ENCODE measurements around the gene LIN54. TPM values are rescaled to one million over a fixed set of nuclear protein-coding genes. Genes with fewer than 3 reads are reported as not detected.
A peak's percentile ranks its signal among the peaks of the same experiment; 100 is the strongest.

Gene LIN54
- polyA plus RNA-seq, 1 of the 3 experiments (the other 2 are of a cell fraction) = 6.4 TPM

DNA sequence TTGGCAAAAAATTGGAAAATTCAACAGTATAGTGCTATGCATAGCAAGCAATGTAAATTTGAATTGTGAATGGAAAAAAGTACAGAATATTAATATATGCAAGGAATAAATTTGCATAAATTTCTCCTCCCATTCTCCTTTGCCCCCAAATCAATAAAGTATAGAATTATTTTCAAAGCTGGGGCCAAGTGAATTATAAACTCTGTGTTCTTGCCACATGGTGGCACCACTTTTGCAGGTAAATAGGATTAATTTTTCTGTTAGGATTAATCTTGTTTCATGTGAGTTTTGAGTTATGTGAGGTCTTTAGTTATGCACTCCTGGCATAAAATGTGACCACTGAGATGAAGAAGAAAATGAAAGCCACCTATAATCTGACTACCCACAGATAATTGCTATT is 44.3 kb upstream of the LIN54 start:
- DNase-seq = peak; percentile 10
- CTCF ChIA-PET = interaction anchor here (0.6 to 1.0 kb wide), 4 partner anchors 9 to 227 kb away, joined by 3 to 5 read pairs (median 4); no protein-coding TSS in a partner anchor
- POLR2A ChIA-PET = no interaction called here

More for the DNA sequence above, 44.3 kb upstream of the LIN54 start:
- H3K9me3 ChIP-seq = no peaks in the 10 kb centered on the region
- no peaks in the 10 kb centered on the region for H3K4me1 ChIP-seq (ENCODE audit: control insufficient read depth in 1 of 2, insufficient read depth in 2 of 2, low read depth in 1 of 2, low read length in 1 of 2)
- H3K79me2 ChIP-seq (ENCODE audit: insufficient read depth) = no peaks in the 10 kb centered on the region; the same call in 1 of the 2 replicates
- H3K27ac ChIP-seq (ENCODE audit: low read depth in 2 of 2, low read length in 1 of 2) = no peak overlapping the region
- no peak overlapping the region for H3K4me3 ChIP-seq (ENCODE audit: low read depth in 2 of 2, low read length in 1 of 2)
- no peaks in the 10 kb centered on the region for H3K9me2 ChIP-seq
- no peak overlapping the region for H3K9ac ChIP-seq
- no peak overlapping the region for H3K4me2 ChIP-seq
- no peaks in the 10 kb centered on the region for H4K20me1 ChIP-seq (ENCODE audit: insufficient read depth)
- no peak overlapping the region for H2AFZ ChIP-seq (ENCODE audit: low read depth)
- peaks cover 26 to 29% of the 10 kb centered on the region in 2 experiments for H3K36me3 ChIP-seq (replicated peaks in 1 of 2; ENCODE audit: control insufficient read depth in 1 of 2, insufficient read depth in 2 of 2, low read length in 1 of 2)
- TF ChIP-seq, protein P1, sequence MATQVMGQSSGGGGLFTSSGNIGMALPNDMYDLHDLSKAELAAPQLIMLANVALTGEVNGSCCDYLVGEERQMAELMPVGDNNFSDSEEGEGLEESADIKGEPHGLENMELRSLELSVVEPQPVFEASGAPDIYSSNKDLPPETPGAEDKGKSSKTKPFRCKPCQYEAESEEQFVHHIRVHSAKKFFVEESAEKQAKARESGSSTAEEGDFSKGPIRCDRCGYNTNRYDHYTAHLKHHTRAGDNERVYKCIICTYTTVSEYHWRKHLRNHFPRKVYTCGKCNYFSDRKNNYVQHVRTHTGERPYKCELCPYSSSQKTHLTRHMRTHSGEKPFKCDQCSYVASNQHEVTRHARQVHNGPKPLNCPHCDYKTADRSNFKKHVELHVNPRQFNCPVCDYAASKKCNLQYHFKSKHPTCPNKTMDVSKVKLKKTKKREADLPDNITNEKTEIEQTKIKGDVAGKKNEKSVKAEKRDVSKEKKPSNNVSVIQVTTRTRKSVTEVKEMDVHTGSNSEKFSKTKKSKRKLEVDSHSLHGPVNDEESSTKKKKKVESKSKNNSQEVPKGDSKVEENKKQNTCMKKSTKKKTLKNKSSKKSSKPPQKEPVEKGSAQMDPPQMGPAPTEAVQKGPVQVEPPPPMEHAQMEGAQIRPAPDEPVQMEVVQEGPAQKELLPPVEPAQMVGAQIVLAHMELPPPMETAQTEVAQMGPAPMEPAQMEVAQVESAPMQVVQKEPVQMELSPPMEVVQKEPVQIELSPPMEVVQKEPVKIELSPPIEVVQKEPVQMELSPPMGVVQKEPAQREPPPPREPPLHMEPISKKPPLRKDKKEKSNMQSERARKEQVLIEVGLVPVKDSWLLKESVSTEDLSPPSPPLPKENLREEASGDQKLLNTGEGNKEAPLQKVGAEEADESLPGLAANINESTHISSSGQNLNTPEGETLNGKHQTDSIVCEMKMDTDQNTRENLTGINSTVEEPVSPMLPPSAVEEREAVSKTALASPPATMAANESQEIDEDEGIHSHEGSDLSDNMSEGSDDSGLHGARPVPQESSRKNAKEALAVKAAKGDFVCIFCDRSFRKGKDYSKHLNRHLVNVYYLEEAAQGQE (IDR thresholded peaks at IDR 0.05; ENCODE audit: low read depth, low read length) = no peak
- no peak for TF ChIP-seq FOXJ3 (CRISPR knock-in tag; IDR thresholded peaks at IDR 0.05)
- TF ChIP-seq SIN3A (IDR thresholded peaks at IDR 0.05; ENCODE audit: borderline replicate concordance, low read depth, low read length) = no peak
- no peak for TF ChIP-seq CHD2 (IDR thresholded peaks at IDR 0.05; ENCODE audit: low read length, partially characterized antibody)
- no peak for TF ChIP-seq RFX5 (IDR thresholded peaks at IDR 0.05; ENCODE audit: low read length)
- no peak for TF ChIP-seq JUND (IDR thresholded peaks at IDR 0.05)
- no peak for TF ChIP-seq GATA2 (CRISPR knock-in tag; IDR thresholded peaks at IDR 0.05)
- no peak for TF ChIP-seq ZBTB33 (IDR thresholded peaks at IDR 0.05; ENCODE audit: borderline replicate concordance, low read depth)
- TF ChIP-seq RAD21 (IDR thresholded peaks at IDR 0.05; ENCODE audit: low read length) = peak; percentile 45
- TF ChIP-seq, protein P2, sequence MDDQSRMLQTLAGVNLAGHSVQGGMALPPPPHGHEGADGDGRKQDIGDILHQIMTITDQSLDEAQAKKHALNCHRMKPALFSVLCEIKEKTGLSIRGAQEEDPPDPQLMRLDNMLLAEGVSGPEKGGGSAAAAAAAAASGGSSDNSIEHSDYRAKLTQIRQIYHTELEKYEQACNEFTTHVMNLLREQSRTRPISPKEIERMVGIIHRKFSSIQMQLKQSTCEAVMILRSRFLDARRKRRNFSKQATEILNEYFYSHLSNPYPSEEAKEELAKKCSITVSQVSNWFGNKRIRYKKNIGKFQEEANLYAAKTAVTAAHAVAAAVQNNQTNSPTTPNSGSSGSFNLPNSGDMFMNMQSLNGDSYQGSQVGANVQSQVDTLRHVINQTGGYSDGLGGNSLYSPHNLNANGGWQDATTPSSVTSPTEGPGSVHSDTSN (IDR thresholded peaks at IDR 0.05) = no peak
- TF ChIP-seq SMC3 (IDR thresholded peaks at IDR 0.05; ENCODE audit: low read depth, low read length) = 0 out of 2 replicates have a peak, but pooled peaks have one; percentile 28
- TF ChIP-seq, protein P3, sequence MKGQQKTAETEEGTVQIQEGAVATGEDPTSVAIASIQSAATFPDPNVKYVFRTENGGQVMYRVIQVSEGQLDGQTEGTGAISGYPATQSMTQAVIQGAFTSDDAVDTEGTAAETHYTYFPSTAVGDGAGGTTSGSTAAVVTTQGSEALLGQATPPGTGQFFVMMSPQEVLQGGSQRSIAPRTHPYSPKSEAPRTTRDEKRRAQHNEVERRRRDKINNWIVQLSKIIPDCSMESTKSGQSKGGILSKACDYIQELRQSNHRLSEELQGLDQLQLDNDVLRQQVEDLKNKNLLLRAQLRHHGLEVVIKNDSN (IDR thresholded peaks at IDR 0.05; ENCODE audit: borderline replicate concordance, low read depth) = no peak
- TF ChIP-seq MEF2A (IDR thresholded peaks at IDR 0.05; ENCODE audit: borderline replicate concordance, low read depth) = no peak
- TF ChIP-seq, protein P4, sequence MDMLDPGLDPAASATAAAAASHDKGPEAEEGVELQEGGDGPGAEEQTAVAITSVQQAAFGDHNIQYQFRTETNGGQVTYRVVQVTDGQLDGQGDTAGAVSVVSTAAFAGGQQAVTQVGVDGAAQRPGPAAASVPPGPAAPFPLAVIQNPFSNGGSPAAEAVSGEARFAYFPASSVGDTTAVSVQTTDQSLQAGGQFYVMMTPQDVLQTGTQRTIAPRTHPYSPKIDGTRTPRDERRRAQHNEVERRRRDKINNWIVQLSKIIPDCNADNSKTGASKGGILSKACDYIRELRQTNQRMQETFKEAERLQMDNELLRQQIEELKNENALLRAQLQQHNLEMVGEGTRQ (IDR thresholded peaks at IDR 0.05; ENCODE audit: borderline replicate concordance, low read depth, low read length) = no peak
- TF ChIP-seq RXRA (IDR thresholded peaks at IDR 0.05; ENCODE audit: borderline replicate concordance, low read depth) = no peak
- TF ChIP-seq ELF1 (IDR thresholded peaks at IDR 0.05) = no peak
- TF ChIP-seq, protein P5, sequence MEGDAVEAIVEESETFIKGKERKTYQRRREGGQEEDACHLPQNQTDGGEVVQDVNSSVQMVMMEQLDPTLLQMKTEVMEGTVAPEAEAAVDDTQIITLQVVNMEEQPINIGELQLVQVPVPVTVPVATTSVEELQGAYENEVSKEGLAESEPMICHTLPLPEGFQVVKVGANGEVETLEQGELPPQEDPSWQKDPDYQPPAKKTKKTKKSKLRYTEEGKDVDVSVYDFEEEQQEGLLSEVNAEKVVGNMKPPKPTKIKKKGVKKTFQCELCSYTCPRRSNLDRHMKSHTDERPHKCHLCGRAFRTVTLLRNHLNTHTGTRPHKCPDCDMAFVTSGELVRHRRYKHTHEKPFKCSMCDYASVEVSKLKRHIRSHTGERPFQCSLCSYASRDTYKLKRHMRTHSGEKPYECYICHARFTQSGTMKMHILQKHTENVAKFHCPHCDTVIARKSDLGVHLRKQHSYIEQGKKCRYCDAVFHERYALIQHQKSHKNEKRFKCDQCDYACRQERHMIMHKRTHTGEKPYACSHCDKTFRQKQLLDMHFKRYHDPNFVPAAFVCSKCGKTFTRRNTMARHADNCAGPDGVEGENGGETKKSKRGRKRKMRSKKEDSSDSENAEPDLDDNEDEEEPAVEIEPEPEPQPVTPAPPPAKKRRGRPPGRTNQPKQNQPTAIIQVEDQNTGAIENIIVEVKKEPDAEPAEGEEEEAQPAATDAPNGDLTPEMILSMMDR (IDR thresholded peaks at IDR 0.05) = peak; percentile 66
- H3F3A ChIP-seq (replicated peaks; ENCODE audit: insufficient read depth) = no peaks in the 10 kb centered on the region
- H3K27me3 ChIP-seq (ENCODE audit: insufficient read depth) = no peaks in the 10 kb centered on the region
